ENCODE results near the gene FNBP1.

Gene FNBP1

DNA sequence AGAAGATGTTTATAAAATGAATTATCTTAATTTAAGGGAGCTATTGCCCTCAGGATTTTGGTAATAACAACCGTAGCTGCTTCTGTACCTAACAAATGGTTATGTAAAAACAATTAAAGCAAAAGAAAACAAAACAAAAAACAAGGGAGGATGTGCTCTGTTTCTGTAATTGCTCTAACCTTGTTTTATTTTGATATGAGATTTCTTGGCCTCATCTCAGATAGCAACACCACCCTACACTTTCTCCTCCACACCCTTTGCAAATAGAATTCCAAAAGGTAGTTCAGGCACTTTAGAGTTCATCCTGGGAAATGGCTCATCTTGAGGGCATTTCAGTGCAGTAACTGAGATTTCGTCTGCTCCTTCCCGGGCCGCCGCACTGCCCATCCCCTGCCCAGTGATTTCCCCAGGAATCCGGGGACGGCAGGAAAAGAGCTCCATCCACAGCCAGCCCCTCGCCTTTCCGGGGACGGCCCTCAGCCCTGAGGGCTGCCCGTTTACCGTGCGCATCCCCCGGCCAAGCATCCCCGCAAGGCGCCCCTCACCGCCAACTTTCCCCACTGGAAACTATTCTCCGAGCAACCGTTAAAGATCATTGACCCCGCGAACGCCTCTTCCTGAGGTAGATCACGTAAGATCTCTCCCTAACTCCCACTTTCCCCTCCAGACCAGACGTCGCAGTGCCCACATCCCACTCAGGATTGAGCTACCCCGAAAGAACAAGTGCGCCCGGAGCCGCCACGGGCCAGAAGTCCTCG, 1.2 kb downstream of the FNBP1 start:
- in situ Hi-C loops (cut with HindIII; ENCODE audit: low sequenced_read_pairs), result no loop called here
- peak overlapping the region; percentile 91 for H3K4me3 ChIP-seq (ENCODE audit: low read depth, low read length)
- TF ChIP-seq, protein P1, sequence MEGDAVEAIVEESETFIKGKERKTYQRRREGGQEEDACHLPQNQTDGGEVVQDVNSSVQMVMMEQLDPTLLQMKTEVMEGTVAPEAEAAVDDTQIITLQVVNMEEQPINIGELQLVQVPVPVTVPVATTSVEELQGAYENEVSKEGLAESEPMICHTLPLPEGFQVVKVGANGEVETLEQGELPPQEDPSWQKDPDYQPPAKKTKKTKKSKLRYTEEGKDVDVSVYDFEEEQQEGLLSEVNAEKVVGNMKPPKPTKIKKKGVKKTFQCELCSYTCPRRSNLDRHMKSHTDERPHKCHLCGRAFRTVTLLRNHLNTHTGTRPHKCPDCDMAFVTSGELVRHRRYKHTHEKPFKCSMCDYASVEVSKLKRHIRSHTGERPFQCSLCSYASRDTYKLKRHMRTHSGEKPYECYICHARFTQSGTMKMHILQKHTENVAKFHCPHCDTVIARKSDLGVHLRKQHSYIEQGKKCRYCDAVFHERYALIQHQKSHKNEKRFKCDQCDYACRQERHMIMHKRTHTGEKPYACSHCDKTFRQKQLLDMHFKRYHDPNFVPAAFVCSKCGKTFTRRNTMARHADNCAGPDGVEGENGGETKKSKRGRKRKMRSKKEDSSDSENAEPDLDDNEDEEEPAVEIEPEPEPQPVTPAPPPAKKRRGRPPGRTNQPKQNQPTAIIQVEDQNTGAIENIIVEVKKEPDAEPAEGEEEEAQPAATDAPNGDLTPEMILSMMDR (IDR thresholded peaks at IDR 0.05; ENCODE audit: low read depth, low read length, missing control alignments), result no peak
- no peak for DNase-seq (ENCODE audit: low read depth)

DNA sequence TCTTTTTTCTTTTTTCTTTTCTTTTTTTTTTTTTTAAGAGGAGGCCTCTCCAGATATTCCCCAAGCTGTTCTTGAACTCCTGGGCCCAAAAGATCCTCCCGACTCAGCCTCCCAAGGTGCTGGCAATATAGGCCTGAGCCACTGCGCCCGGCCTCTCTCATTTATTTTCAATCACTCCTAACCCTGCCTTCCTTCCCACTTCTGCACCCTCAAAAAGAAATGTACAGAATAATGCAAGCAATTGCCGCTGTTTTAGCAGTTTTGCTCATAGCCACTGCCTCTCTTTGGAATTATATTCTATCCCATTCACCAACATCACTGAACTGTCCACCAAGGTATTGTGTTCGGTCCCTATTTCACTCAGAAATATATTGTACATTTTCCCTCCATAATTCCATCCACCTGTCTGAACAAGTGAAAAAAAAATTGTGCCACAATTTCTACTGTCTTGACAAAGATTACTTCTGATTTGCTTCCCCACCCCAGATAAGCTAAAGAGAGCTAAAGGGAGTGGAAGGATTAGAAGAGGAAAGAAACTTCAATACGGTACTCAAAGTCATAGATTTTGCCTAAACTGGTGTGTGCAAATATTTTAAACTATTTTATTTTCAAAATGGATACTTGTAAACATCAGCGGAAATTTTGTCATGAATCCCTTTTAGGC, 1.9 kb downstream of the FNBP1 start:
- DNase-seq (ENCODE audit: low read depth), result no peak
- TF ChIP-seq, protein P1 (IDR thresholded peaks at IDR 0.05; ENCODE audit: low read depth, low read length, missing control alignments), result no peak
- in situ Hi-C loops (cut with HindIII; ENCODE audit: low sequenced_read_pairs), result no loop called here
- peak overlapping the region; percentile 91 for H3K4me3 ChIP-seq (ENCODE audit: low read depth, low read length)

DNA sequence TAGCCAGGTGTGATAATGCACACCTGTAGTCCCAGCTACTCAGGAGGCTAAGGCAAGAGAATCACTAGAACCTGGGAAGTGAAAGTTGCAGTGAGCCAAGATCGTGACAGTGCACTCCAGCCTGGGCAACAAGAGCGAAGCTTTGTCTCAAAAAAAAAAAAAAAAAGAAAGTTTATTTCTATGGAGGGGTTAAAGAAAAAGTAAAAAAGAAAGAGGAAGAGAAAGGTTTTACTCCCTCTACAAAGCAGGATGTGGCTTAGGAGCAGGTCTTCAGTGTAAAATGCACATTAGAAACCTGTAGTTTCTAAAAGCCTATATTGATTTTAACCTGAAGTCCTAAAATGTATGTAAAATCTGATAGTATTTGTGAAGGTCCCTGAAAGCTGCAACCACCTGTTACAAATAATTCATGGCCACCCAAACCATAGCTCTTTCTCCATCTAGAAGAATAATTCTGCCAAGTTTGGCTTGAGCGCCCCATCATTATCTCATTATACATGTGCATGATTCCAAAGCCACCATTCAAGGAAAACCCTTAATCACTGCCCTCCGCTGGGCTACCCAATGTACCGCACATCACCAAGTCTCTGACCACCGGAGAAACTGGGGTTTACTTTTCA, 3.4 kb downstream of the FNBP1 start:
- in situ Hi-C loops (cut with HindIII; ENCODE audit: low sequenced_read_pairs), result no loop called here
- no peak overlapping the region for H3K4me3 ChIP-seq (ENCODE audit: low read depth, low read length)
- no peak for DNase-seq (ENCODE audit: low read depth)
- TF ChIP-seq, protein P1 (IDR thresholded peaks at IDR 0.05; ENCODE audit: low read depth, low read length, missing control alignments), result peak; percentile 32

DNA sequence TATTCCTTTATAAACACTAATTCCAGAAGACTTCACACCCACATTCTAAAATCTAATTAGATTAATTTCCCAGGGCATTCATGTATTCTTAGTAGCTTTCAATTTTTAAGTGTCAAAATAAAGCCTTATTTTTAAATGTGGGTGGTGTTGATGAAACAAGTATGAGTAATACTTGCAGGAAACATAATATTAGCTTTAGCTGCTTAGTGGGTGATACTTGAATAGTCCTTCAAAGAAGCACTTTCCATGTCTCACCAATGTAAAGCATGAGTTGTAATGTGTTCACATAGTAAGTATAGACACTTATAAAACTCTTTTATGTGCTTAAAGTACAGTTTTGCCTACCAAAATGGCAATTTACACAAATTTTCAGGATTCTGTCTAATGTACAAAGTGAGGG, 6.9 kb downstream of the FNBP1 start:
- DNase-seq (ENCODE audit: low read depth), result no peak
- in situ Hi-C loops (cut with HindIII; ENCODE audit: low sequenced_read_pairs), result no loop called here
- H3K4me3 ChIP-seq (ENCODE audit: low read depth, low read length), result no peak overlapping the region
- TF ChIP-seq, protein P1 (IDR thresholded peaks at IDR 0.05; ENCODE audit: low read depth, low read length, missing control alignments), result no peak

DNA sequence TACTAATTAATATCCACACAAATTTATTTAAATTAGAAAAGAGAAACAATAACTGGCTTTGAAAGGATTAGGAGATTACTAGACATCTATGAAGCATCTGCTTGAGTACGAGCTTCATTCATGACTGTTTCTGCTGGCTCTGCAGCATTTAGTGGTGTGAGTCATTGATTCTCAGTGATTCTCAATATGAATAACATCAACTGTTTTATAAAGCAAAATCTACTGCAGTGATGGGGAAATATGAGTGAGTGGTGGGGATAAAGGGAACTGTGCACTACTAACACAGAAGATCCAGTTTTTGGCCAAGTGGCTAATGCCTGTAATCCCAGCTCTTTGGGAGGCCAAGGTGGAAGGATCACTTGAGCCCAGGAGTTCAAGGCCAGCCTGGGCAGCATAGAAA, 8.4 kb downstream of the FNBP1 start:
- TF ChIP-seq, protein P1 (IDR thresholded peaks at IDR 0.05; ENCODE audit: low read depth, low read length, missing control alignments), result no peak
- H3K4me3 ChIP-seq (ENCODE audit: low read depth, low read length), result no peak overlapping the region
- in situ Hi-C loops (cut with HindIII; ENCODE audit: low sequenced_read_pairs), result no loop called here
- peak; percentile 54 for DNase-seq (ENCODE audit: low read depth)

DNA sequence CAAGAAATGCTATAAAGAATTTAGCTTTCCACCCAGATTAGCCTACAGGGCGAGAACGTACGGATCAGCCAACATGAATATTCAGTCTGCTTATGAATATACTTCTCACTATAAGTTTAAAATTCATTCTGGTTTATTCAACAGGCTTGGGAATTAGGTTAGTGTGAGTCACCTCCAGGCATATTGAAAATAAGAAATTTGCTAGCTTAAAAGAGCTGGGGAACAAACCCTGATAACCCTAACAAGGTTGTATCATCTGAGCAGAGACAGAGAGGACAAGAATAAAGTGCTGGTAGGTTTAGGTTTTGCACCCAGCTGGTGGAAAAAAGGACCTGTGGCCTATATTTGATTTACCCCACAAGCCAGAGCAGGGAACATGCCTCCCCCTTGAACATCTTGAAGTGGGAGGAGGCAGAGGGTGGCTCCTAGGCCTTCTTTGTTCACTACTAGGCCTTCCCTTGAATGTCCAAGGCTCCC, 12.3 kb downstream of the FNBP1 start:
- H3K4me3 ChIP-seq (ENCODE audit: low read depth, low read length), result no peak overlapping the region
- in situ Hi-C loops (cut with HindIII; ENCODE audit: low sequenced_read_pairs), result no loop called here
- no peak for DNase-seq (ENCODE audit: low read depth)
- TF ChIP-seq, protein P1 (IDR thresholded peaks at IDR 0.05; ENCODE audit: low read depth, low read length, missing control alignments), result no peak
